ENCODE results near the gene MXRA8. TPM values are rescaled to one million over a fixed set of nuclear protein-coding genes. Genes with fewer than 3 reads are reported as not detected.
"Not testable (repeated sequence)": the region's sequence is repeated elsewhere in the genome, so short reads cannot be mapped to it uniquely, and the experiment has no call there.

MXRA8 gene
- total and polyA plus RNA-seq, 9 donors = 40.3 to 206 (median 131) TPM

DNA sequence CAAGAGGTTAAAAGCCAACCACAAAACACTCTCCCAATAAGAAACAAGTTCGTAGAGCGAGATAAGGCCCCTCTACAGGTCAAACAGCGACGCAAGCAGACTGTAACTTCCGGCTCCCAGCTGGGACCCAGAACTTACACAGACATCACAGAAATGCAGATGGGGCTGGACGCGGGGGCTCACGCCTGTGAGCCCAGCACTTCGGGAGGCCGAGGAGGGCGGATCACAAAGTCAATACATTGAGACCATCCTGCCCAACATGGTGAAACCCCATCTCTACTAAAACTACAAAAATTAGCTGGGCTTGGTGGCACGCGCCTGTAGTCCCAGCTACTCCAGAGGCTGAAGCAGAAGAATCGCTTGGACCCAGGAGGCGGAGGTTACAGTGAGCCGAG is 29.7 kb upstream of the MXRA8 start:
- WGBS, 3 donors = 91 to 96% (median 95%) methylated on average over 16 of the region's 16 CpGs
- Histone ChIP-seq H3K27ac (no peak overlapping the region), H3K9me3 (no peaks in the 10 kb centered on the region), H3K4me1 (ENCODE audit: insufficient read depth) (no peaks in the 10 kb centered on the region), H3K27me3 (no peaks in the 10 kb centered on the region), H3K4me3 (no peak overlapping the region), H3K36me3 (peaks cover 2% of the 10 kb centered on the region)
- intact Hi-C loops (cut with DNase I) = no loop called here
- no peak for DNase-seq
- TF ChIP-seq EP300 (IDR thresholded peaks at IDR 0.05) = no peak
- no peak for TF ChIP-seq POLR2A (IDR thresholded peaks at IDR 0.05)
- TF ChIP-seq, protein P1, sequence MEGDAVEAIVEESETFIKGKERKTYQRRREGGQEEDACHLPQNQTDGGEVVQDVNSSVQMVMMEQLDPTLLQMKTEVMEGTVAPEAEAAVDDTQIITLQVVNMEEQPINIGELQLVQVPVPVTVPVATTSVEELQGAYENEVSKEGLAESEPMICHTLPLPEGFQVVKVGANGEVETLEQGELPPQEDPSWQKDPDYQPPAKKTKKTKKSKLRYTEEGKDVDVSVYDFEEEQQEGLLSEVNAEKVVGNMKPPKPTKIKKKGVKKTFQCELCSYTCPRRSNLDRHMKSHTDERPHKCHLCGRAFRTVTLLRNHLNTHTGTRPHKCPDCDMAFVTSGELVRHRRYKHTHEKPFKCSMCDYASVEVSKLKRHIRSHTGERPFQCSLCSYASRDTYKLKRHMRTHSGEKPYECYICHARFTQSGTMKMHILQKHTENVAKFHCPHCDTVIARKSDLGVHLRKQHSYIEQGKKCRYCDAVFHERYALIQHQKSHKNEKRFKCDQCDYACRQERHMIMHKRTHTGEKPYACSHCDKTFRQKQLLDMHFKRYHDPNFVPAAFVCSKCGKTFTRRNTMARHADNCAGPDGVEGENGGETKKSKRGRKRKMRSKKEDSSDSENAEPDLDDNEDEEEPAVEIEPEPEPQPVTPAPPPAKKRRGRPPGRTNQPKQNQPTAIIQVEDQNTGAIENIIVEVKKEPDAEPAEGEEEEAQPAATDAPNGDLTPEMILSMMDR (IDR thresholded peaks at IDR 0.05) = no peak

DNA sequence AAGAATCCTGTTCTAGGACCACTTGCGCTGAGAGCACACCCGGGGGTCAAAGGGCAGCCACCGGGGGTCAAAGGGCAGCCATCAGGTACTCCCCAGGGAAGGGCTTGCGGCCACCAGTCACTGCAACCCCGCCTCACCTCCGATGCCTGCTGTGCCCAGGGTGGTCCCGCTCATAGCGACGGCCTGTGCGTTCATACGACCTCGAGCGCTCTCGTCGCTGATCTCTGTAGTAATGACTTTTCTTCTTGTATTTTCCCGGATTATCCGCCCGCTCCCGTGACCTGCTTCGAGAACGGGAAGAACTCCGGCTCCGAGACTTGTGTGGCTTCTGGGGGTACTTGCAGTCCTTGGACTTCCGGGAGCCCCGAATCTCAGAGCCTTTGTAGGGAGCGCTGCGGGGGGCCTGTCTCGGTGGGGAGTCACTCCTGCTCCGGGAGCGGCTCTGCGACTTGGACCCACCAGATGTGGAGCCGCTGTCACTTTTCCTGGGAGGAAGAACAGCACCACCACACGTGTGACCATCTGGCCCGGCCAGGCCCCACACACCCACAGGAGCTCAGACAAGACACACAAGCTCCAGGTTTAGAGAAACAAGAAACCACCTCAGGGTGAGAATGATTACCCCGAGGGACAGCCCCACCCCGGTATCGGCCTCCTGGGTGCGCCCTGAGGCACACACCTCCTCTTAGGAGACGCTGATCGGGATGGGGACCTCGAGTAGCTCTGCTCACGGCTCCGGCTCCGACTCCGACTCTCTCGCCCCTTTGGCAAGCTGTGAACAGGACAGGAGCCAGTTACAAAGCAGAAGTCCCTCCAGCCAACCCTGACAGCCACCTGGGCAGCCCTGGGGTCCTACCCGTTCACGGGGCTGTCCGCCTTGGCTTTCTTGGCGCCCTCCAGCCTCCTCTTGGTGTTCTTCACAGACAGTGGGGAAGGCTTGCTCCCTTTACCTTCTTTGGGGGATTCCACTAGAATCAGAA is 29.0 kb upstream of the MXRA8 start:
- no peaks in the 10 kb centered on the region for H3K9me3 ChIP-seq
- H3K4me1 ChIP-seq (ENCODE audit: insufficient read depth) = no peaks in the 10 kb centered on the region
- intact Hi-C loops (cut with DNase I) = no loop called here
- H3K27me3 ChIP-seq = no peaks in the 10 kb centered on the region
- 93 to 96% (median 94%) methylated on average over 50 of the region's 50 CpGs for WGBS, 3 donors
- DNase-seq = no peak
- TF ChIP-seq POLR2A (IDR thresholded peaks at IDR 0.05) (no peak), EP300 (IDR thresholded peaks at IDR 0.05) (no peak)
- TF ChIP-seq, protein P1 (IDR thresholded peaks at IDR 0.05) = no peak
- H3K36me3 ChIP-seq = peaks cover 2% of the 10 kb centered on the region
- no peak overlapping the region for H3K27ac ChIP-seq
- H3K4me3 ChIP-seq = no peak overlapping the region

DNA sequence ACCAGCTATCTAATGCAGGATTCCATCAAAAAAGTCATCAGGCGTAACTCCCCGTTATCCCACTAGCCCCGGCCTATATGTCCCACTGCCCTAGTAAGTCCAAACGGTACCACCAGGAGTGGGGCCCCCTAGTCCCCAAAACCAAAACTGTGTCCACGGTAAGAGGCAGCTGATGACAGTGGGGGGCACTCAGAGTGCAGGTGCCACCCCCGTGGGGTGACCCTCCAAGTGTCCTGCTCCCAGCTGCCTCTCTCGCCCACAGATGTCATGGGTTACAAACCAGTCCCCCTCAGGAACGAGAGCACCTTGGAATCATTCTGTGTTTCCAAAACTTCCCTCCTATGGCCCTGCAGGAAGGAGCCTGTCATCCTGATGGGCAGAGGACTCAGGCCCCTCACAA is 27.6 kb upstream of the MXRA8 start:
- Histone ChIP-seq H3K36me3 (peaks cover 2% of the 10 kb centered on the region), H3K27ac (no peak overlapping the region), H3K9me3 (no peaks in the 10 kb centered on the region), H3K4me3 (no peak overlapping the region), H3K4me1 (ENCODE audit: insufficient read depth) (no peaks in the 10 kb centered on the region), H3K27me3 (no peaks in the 10 kb centered on the region)
- WGBS, 3 donors = 83 to 87% (median 84%) methylated on average over 8 of the region's 8 CpGs
- TF ChIP-seq EP300 (IDR thresholded peaks at IDR 0.05) (no peak), POLR2A (IDR thresholded peaks at IDR 0.05) (no peak)
- TF ChIP-seq, protein P1 (IDR thresholded peaks at IDR 0.05) = no peak
- intact Hi-C loops (cut with DNase I) = no loop called here
- DNase-seq = no peak

DNA sequence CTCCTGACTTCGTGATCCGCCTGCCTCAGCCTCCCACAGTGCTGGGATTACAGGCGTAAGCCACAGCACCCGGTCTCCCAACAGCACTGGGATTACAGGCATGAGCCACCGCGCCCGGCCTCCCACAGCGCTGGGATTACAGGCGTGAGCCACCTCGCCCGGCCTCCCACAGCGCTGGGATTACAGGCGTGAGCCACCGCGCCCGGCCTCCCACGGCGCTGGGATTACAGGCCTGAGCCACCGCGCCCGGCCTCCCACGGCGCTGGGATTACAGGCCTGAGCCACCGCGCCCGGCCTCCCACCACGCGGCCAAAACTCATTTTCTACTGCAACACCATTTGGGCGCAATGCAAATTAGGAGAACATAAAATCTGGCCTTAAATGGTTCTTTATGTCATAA is 27.0 kb upstream of the MXRA8 start:
- 94 to 95% (median 95%) methylated on average over 28 to 29 of the region's 29 CpGs for WGBS, 3 donors
- H3K4me3 ChIP-seq; H3K9me3 ChIP-seq; H3K36me3 ChIP-seq; H3K4me1 ChIP-seq (ENCODE audit: insufficient read depth); DNase-seq; H3K27me3 ChIP-seq; intact Hi-C loops (cut with DNase I); H3K27ac ChIP-seq: not testable (repeated sequence)

DNA sequence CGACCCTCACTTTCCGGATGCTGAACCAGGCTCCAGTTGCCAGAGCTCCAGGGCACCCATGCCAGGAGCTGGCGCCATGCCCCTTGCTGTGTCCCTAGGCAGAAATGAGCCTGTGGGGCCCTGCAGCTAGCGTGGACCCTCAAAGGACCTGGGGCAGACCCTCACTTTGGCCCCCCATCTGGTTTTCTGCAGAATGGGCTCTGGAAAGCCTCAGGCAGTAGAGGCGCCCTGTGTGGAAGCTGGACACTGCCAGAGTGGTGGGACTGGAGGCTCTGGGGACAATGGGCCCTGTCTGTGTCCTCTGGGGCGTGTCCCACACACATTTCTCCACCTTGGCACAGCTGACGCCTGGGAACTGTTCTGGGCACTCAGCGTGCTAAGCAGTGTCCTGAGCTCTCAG is 22.9 kb upstream of the MXRA8 start:
- no peaks in the 10 kb centered on the region for H3K4me1 ChIP-seq (ENCODE audit: insufficient read depth)
- H3K4me3 ChIP-seq = no peak overlapping the region
- H3K9me3 ChIP-seq = no peaks in the 10 kb centered on the region
- 81 to 85% (median 81%) methylated on average over 7 to 8 of the region's 8 CpGs for WGBS, 3 donors
- no peak for TF ChIP-seq POLR2A (IDR thresholded peaks at IDR 0.05)
- TF ChIP-seq EP300 (IDR thresholded peaks at IDR 0.05) = no peak
- TF ChIP-seq, protein P1 (IDR thresholded peaks at IDR 0.05) = no peak
- intact Hi-C loops (cut with DNase I) = no loop called here
- no peaks in the 10 kb centered on the region for H3K27me3 ChIP-seq
- H3K36me3 ChIP-seq = no peaks in the 10 kb centered on the region
- no peak overlapping the region for H3K27ac ChIP-seq
- no peak for DNase-seq

Measured in ovary (tissue), 9 donors.